Hepatocyte (in vitro differentiated cells): ENCODE measurements around the gene C6orf15.
A peak's percentile ranks its signal among the peaks of the same experiment; 100 is the strongest.

Experiments used
- CTCF ChIP-seq: fragments of 200-600 bp; sonication (generic); IDR thresholded peaks from 2 replicates; pipeline ENCODE4 v1.5.1; 2016; ENCODE audit warnings: antibody characterized with exemption, mild to moderate bottlenecking; ENCODE audit not compliant: poor library complexity
- EZH2 ChIP-seq: fragments of 200-600 bp; sonication (generic); IDR thresholded peaks from 2 replicates; pipeline ENCODE4 v1.6.1; 2016; ENCODE audit warnings: antibody characterized with exemption, mild to moderate bottlenecking, borderline replicate concordance
- EZH2phosphoT487 ChIP-seq: fragments of 200-600 bp; sonication (generic); IDR thresholded peaks from one replicate; pipeline ENCODE4 v1.6.1; 2018; ENCODE audit warnings: antibody characterized with exemption, mild to moderate bottlenecking, low read depth, moderate library complexity; ENCODE audit not compliant: unreplicated experiment, severe bottlenecking

- peak; percentile 87 for TF ChIP-seq CTCF
- no peak for TF ChIP-seq EZH2
- TF ChIP-seq EZH2phosphoT487: no peak
Observed at GRCh38 chr6:31079656-31080261, 32.6 kb downstream of the C6orf15 start.
